ENCODE results near the gene DHRS3. TPM values are rescaled to one million over a fixed set of nuclear protein-coding genes. Genes with fewer than 3 reads are reported as not detected.

Gene DHRS3
- polyA plus RNA-seq, 1 of the 3 experiments (the other 2 are of a cell fraction) = 44.8 TPM

DNA sequence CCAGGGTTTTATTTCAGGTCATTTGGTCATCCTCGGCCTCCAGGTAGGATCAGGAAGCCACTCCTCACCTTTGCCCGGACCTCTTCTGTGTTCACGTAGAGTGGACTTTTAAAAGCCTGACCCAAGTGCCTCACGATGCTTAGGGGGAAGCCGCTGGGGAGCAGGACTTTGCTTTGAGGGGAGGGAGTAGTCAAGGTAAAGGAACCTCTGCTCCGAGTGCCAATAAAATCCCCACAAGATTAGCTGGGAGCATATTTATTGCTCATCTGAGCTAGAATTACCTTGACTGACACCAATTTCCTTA lies 603 bp upstream of the DHRS3 start:
- Histone ChIP-seq H3K9ac (no peak overlapping the region; the same call in 1 of the 2 replicates), H3K4me1 (ENCODE audit: control insufficient read depth in 1 of 2, insufficient read depth in 2 of 2, low read depth in 1 of 2, low read length in 1 of 2) (peaks cover 29 to 40% of the 10 kb centered on the region in 2 experiments; a peak in 3 of 4 replicates), H3K27ac (ENCODE audit: low read depth in 2 of 2, low read length in 1 of 2) (peak overlapping the region; percentile 70 to 79), H3K36me3 (replicated peaks in 1 of 2; ENCODE audit: control insufficient read depth in 1 of 2, insufficient read depth in 2 of 2, low read length in 1 of 2) (no peaks in the 10 kb centered on the region), H3K79me2 (ENCODE audit: insufficient read depth) (no peaks in the 10 kb centered on the region), H3K9me3 (no peaks in the 10 kb centered on the region), H2AFZ (ENCODE audit: low read depth) (peak overlapping the region; percentile 59; the same call in 1 of the 2 replicates), H3K27me3 (ENCODE audit: insufficient read depth) (no peaks in the 10 kb centered on the region), H3K4me3 (ENCODE audit: low read depth in 2 of 2, low read length in 1 of 2) (peak overlapping the region in 1 of 2 experiments; percentile 48; a peak in 2 of 4 replicates), H4K20me1 (ENCODE audit: insufficient read depth) (no peaks in the 10 kb centered on the region), H3K4me2 (peak overlapping the region; percentile 86; the same call in 1 of the 2 replicates), H3F3A (replicated peaks; ENCODE audit: insufficient read depth) (peaks cover 18% of the 10 kb centered on the region), H3K9me2 (no peaks in the 10 kb centered on the region)
- TF ChIP-seq, protein P1, sequence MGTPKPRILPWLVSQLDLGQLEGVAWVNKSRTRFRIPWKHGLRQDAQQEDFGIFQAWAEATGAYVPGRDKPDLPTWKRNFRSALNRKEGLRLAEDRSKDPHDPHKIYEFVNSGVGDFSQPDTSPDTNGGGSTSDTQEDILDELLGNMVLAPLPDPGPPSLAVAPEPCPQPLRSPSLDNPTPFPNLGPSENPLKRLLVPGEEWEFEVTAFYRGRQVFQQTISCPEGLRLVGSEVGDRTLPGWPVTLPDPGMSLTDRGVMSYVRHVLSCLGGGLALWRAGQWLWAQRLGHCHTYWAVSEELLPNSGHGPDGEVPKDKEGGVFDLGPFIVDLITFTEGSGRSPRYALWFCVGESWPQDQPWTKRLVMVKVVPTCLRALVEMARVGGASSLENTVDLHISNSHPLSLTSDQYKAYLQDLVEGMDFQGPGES (IDR thresholded peaks at IDR 0.05; ENCODE audit: low read depth, low read length) = no peak
- TF ChIP-seq GATA2 (CRISPR knock-in tag; IDR thresholded peaks at IDR 0.05) (no peak), NRF1 (IDR thresholded peaks at IDR 0.05; ENCODE audit: low read depth, low read length) (no peak), MXI1 (IDR thresholded peaks at IDR 0.05; ENCODE audit: low read depth, low read length) (no peak), JUND (IDR thresholded peaks at IDR 0.05) (no peak), EZH2phosphoT487 (IDR thresholded peaks at IDR 0.05; ENCODE audit: borderline replicate concordance, low read depth) (no peak), TAF1 (IDR thresholded peaks at IDR 0.05; ENCODE audit: borderline replicate concordance, low read depth, low read length) (no peak), RCOR1 (IDR thresholded peaks at IDR 0.05; ENCODE audit: low read length) (no peak), FOXM1 (IDR thresholded peaks at IDR 0.05; ENCODE audit: low read depth) (no peak)
- TF ChIP-seq, protein P2, sequence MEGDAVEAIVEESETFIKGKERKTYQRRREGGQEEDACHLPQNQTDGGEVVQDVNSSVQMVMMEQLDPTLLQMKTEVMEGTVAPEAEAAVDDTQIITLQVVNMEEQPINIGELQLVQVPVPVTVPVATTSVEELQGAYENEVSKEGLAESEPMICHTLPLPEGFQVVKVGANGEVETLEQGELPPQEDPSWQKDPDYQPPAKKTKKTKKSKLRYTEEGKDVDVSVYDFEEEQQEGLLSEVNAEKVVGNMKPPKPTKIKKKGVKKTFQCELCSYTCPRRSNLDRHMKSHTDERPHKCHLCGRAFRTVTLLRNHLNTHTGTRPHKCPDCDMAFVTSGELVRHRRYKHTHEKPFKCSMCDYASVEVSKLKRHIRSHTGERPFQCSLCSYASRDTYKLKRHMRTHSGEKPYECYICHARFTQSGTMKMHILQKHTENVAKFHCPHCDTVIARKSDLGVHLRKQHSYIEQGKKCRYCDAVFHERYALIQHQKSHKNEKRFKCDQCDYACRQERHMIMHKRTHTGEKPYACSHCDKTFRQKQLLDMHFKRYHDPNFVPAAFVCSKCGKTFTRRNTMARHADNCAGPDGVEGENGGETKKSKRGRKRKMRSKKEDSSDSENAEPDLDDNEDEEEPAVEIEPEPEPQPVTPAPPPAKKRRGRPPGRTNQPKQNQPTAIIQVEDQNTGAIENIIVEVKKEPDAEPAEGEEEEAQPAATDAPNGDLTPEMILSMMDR (IDR thresholded peaks at IDR 0.05) = no peak
- CTCF ChIA-PET = interaction anchor here (0.7 to 7.2 kb wide), 18 partner anchors 11 to 377 kb away, joined by 3 to 135 read pairs (median 9); no protein-coding TSS in a partner anchor
- DNase-seq = no peak
- POLR2A ChIA-PET = interaction anchor here (1.2 kb wide), 1 partner anchor 23 kb away, joined by 3 read pairs; no protein-coding TSS in a partner anchor
- WGBS (ENCODE audit: low lambda C conversion rate) = 72% methylated on average over 6 of the region's 6 CpGs

DNA sequence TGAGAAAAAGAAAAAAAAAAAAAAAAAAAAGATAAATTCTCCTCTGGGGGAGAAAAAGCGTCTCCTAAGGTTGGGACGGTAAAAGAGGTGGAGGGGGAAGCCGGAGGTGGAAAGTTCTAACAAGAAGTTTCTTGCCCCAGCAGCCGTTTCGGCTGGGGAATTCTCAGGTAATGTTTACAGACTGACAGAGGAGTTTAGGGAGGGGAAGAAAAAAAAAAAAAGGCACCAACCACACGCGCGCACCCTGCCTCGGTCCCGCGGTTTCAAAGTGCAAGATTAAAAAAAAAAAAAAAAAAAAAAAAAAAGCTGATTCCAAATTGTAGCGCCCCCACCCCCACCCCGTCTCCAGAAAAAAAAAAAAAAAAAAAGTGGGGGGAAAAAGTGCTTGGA lies 504 bp downstream of the DHRS3 start:
- no peaks in the 10 kb centered on the region for H3K9me2 ChIP-seq
- H3K36me3 ChIP-seq (replicated peaks in 1 of 2; ENCODE audit: control insufficient read depth in 1 of 2, insufficient read depth in 2 of 2, low read length in 1 of 2) = no peaks in the 10 kb centered on the region
- H3K4me1 ChIP-seq (ENCODE audit: control insufficient read depth in 1 of 2, insufficient read depth in 2 of 2, low read depth in 1 of 2, low read length in 1 of 2) = peaks cover 29 to 40% of the 10 kb centered on the region in 2 experiments; a peak in 3 of 4 replicates
- H3K79me2 ChIP-seq (ENCODE audit: insufficient read depth) = no peaks in the 10 kb centered on the region
- peaks cover 18% of the 10 kb centered on the region for H3F3A ChIP-seq (replicated peaks; ENCODE audit: insufficient read depth)
- peak overlapping the region in 1 of 2 experiments; percentile 79; a peak in 2 of 4 replicates for H3K27ac ChIP-seq (ENCODE audit: low read depth in 2 of 2, low read length in 1 of 2)
- no peak for DNase-seq
- no peaks in the 10 kb centered on the region for H4K20me1 ChIP-seq (ENCODE audit: insufficient read depth)
- H3K4me2 ChIP-seq = peak overlapping the region; percentile 86
- H3K9me3 ChIP-seq = no peaks in the 10 kb centered on the region
- H3K4me3 ChIP-seq (ENCODE audit: low read depth in 2 of 2, low read length in 1 of 2) = peak overlapping the region; percentile 48 to 59
- ChIA-PET CTCF (interaction anchor here (0.7 to 7.2 kb wide), 11 partner anchors 16 to 366 kb away, joined by 3 to 135 read pairs (median 8); no protein-coding TSS in a partner anchor), POLR2A (interaction anchor here (0.6 to 1.2 kb wide), 2 partner anchors 22 to 139 kb away, joined by 3 to 4 read pairs; no protein-coding TSS in a partner anchor)
- H3K9ac ChIP-seq = peak overlapping the region; percentile 53; the same call in 1 of the 2 replicates
- WGBS (ENCODE audit: low lambda C conversion rate) = under 1% methylated on average over 13 of the region's 13 CpGs
- 0 out of 2 replicates have a peak, but pooled peaks have one; percentile 14 for TF ChIP-seq TAF1 (IDR thresholded peaks at IDR 0.05; ENCODE audit: borderline replicate concordance, low read depth, low read length)
- TF ChIP-seq, protein P3, sequence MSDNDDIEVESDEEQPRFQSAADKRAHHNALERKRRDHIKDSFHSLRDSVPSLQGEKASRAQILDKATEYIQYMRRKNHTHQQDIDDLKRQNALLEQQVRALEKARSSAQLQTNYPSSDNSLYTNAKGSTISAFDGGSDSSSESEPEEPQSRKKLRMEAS (IDR thresholded peaks at IDR 0.05; ENCODE audit: low read depth) = no peak
- peak overlapping the region; percentile 82 for H2AFZ ChIP-seq (ENCODE audit: low read depth)
- H3K27me3 ChIP-seq (ENCODE audit: insufficient read depth) = no peaks in the 10 kb centered on the region
